GM12892 (cell line): Measurements from ENCODE around the gene ANKRD35.

Source experiments
- POLR2A ChIP-seq: IDR thresholded peaks from 2 replicates; pipeline ENCODE4 v1.6.1; 2011; ENCODE audit warnings: low read depth, low read length, control low read depth
- POLR2AphosphoS5 ChIP-seq: IDR thresholded peaks from 2 replicates; pipeline ENCODE4 v1.6.1; 2011; ENCODE audit warnings: low read depth, low read length, control low read depth

GRCh38 chr1:145849356-145850160, 36.1 kb downstream of the ANKRD35 start:
- TF ChIP-seq POLR2A (no peak), POLR2AphosphoS5 (no peak)
